NCI-H2196 (cell line): ENCODE measurements around the gene SPACA4.

Experiments used
- DNase-seq: peaks from one replicate; lab custom pipeline; 2025; ENCODE audit not compliant: unreplicated experiment; lab: John Stamatoyannopoulos, UW

Gene SPACA4

GRCh38 chr19:48633148-48634035, 26.9 kb downstream of the SPACA4 start:
- no peak for DNase-seq

- no peak for DNase-seq
These were observed 27.4 kb downstream of the SPACA4 start for GRCh38 chr19:48634036-48634342.

GRCh38 chr19:48634424-48635262, 28.1 kb downstream of the SPACA4 start:
- peak; percentile 99 for DNase-seq

GRCh38 chr19:48635263-48635965, 28.9 kb downstream of the SPACA4 start:
- peak; percentile 81 for DNase-seq

GRCh38 chr19:48635966-48636858, 29.7 kb downstream of the SPACA4 start:
- no peak for DNase-seq

GRCh38 chr19:48636859-48637448, 30.4 kb downstream of the SPACA4 start, which contains the start of gene DBP:
Gene DBP, minus strand, starts transcription at chr19:48637379. Its CDS starts 385 bp downstream, at chr19:48636994.
- peak; percentile 60 for DNase-seq

- DNase-seq = peak; percentile 99
These were observed 31.0 kb downstream of the SPACA4 start for GRCh38 chr19:48637449-48637947.

- peak; percentile 84 for DNase-seq
These were observed 31.6 kb downstream of the SPACA4 start for GRCh38 chr19:48637948-48638830.

- DNase-seq = no peak
These were observed 32.4 kb downstream of the SPACA4 start for GRCh38 chr19:48638831-48639381.

GRCh38 chr19:48639483-48640375, 33.2 kb downstream of the SPACA4 start:
- DNase-seq = no peak

- no peak for DNase-seq
These were observed 35.3 kb downstream of the SPACA4 start for GRCh38 chr19:48641850-48642249.

GRCh38 chr19:48642862-48643261, 36.3 kb downstream of the SPACA4 start:
- DNase-seq = no peak

- DNase-seq = no peak
These were observed 37.8 kb downstream of the SPACA4 start for GRCh38 chr19:48644355-48644754.

GRCh38 chr19:48644839-48645619, 38.5 kb downstream of the SPACA4 start:
- DNase-seq = peak; percentile 75

GRCh38 chr19:48645620-48646000, 39.1 kb downstream of the SPACA4 start:
- DNase-seq = no peak

- peak; percentile 92 for DNase-seq
These were observed 39.6 kb downstream of the SPACA4 start, which contains the start of gene CA11 for GRCh38 chr19:48646001-48646721. Gene CA11, minus strand, starts transcription at chr19:48646187. Its CDS starts 555 bp downstream, at chr19:48645632.
